ENCODE results near the gene TFEB.

The TFEB gene

GRCh38 chr6:41693281-41694240 is 41.8 kb downstream of the TFEB start:
- Histone ChIP-seq H3K27ac (ENCODE audit: low read depth, low read length) (no peak overlapping the region), H3K9me2 (replicated peaks; ENCODE audit: control insufficient read depth, low read length) (no peaks in the 10 kb centered on the region), H3K4me3 (ENCODE audit: low read length) (no peak overlapping the region), H3K9me3 (ENCODE audit: control insufficient read depth, insufficient read depth, low read length) (no peaks in the 10 kb centered on the region), H3K79me2 (ENCODE audit: control insufficient read depth, low read length) (peaks cover 23% of the 10 kb centered on the region), H3K27me3 (ENCODE audit: control insufficient read depth, low read length) (no peaks in the 10 kb centered on the region), H3K36me3 (ENCODE audit: control insufficient read depth, low read length) (peaks cover 30% of the 10 kb centered on the region), H3F3A (ENCODE audit: control insufficient read depth, insufficient read depth) (no peaks in the 10 kb centered on the region), H3K4me1 (ENCODE audit: control insufficient read depth, low read length) (no peaks in the 10 kb centered on the region), H4K20me1 (ENCODE audit: control insufficient read depth, insufficient read depth, low read depth, low read length) (peaks cover 2% of the 10 kb centered on the region; the same call in 1 of the 2 replicates), H3K4me2 (ENCODE audit: low read length) (no peak overlapping the region)
- TF ChIP-seq CTCF (IDR thresholded peaks at IDR 0.05; ENCODE audit: low read depth, low read length, poor library complexity, severe bottlenecking) = no peak
- TF ChIP-seq EZH2phosphoT487 (IDR thresholded peaks at IDR 0.05; ENCODE audit: borderline replicate concordance, low read length) = no peak

GRCh38 chr6:41692730-41693129 is 42.7 kb downstream of the TFEB start:
- Histone ChIP-seq H3K4me1 (ENCODE audit: control insufficient read depth, low read length) (no peaks in the 10 kb centered on the region), H3K27ac (ENCODE audit: low read depth, low read length) (no peak overlapping the region), H3K36me3 (ENCODE audit: control insufficient read depth, low read length) (peaks cover 30% of the 10 kb centered on the region; the same call in 1 of the 2 replicates), H3K79me2 (ENCODE audit: control insufficient read depth, low read length) (peaks cover 20% of the 10 kb centered on the region), H3K9me3 (ENCODE audit: control insufficient read depth, insufficient read depth, low read length) (no peaks in the 10 kb centered on the region), H3K4me3 (ENCODE audit: low read length) (no peak overlapping the region), H4K20me1 (ENCODE audit: control insufficient read depth, insufficient read depth, low read depth, low read length) (peaks cover 2% of the 10 kb centered on the region; the same call in 1 of the 2 replicates), H3F3A (ENCODE audit: control insufficient read depth, insufficient read depth) (no peaks in the 10 kb centered on the region), H3K9me2 (replicated peaks; ENCODE audit: control insufficient read depth, low read length) (no peaks in the 10 kb centered on the region), H3K27me3 (ENCODE audit: control insufficient read depth, low read length) (no peaks in the 10 kb centered on the region), H3K4me2 (ENCODE audit: low read length) (no peak overlapping the region)
- TF ChIP-seq CTCF (IDR thresholded peaks at IDR 0.05; ENCODE audit: low read depth, low read length, poor library complexity, severe bottlenecking) (no peak), EZH2phosphoT487 (IDR thresholded peaks at IDR 0.05; ENCODE audit: borderline replicate concordance, low read length) (no peak)

- H3K4me1 ChIP-seq (ENCODE audit: control insufficient read depth, low read length) = no peaks in the 10 kb centered on the region
- peaks cover 31% of the 10 kb centered on the region; the same call in 1 of the 2 replicates for H3K36me3 ChIP-seq (ENCODE audit: control insufficient read depth, low read length)
- H3K9me3 ChIP-seq (ENCODE audit: control insufficient read depth, insufficient read depth, low read length) = no peaks in the 10 kb centered on the region
- no peak overlapping the region for H3K4me2 ChIP-seq (ENCODE audit: low read length)
- no peaks in the 10 kb centered on the region for H3F3A ChIP-seq (ENCODE audit: control insufficient read depth, insufficient read depth)
- no peaks in the 10 kb centered on the region for H3K9me2 ChIP-seq (replicated peaks; ENCODE audit: control insufficient read depth, low read length)
- H3K27me3 ChIP-seq (ENCODE audit: control insufficient read depth, low read length) = no peaks in the 10 kb centered on the region
- peaks cover 18% of the 10 kb centered on the region for H3K79me2 ChIP-seq (ENCODE audit: control insufficient read depth, low read length)
- TF ChIP-seq EZH2phosphoT487 (IDR thresholded peaks at IDR 0.05; ENCODE audit: borderline replicate concordance, low read length) (no peak), CTCF (IDR thresholded peaks at IDR 0.05; ENCODE audit: low read depth, low read length, poor library complexity, severe bottlenecking) (no peak)
- H3K4me3 ChIP-seq (ENCODE audit: low read length) = no peak overlapping the region
- H3K27ac ChIP-seq (ENCODE audit: low read depth, low read length) = no peak overlapping the region
- H4K20me1 ChIP-seq (ENCODE audit: control insufficient read depth, insufficient read depth, low read depth, low read length) = peaks cover 2% of the 10 kb centered on the region; the same call in 1 of the 2 replicates
Observed at GRCh38 chr6:41692080-41692675, 43.2 kb downstream of the TFEB start.

Data from DOHH2 (cell line).